ENCODE data around the gene TAOK3.
"Not testable (repeated sequence)": the region's sequence is repeated elsewhere in the genome, so short reads cannot be mapped to it uniquely, and the experiment has no call there.

DNA sequence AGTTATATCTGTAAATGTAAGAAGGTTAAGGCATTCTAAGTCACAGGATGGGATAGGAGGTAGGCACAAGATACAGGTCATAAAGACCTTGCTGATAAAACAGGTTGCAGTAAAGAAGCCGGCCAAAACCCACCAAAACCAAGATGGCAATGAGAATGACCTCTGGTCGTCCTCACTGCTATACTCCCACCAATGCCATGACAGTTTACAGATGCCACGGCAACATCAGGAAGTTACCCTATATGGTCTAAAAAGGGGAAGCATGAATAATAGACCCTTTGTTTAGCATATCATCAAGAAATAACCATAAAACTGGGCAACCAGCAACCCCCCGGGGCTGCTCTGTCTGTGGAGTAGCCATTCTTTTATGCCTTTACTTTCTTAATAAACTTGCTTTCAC lies 64.7 kb downstream of the TAOK3 start:
- TF ChIP-seq, protein P1, sequence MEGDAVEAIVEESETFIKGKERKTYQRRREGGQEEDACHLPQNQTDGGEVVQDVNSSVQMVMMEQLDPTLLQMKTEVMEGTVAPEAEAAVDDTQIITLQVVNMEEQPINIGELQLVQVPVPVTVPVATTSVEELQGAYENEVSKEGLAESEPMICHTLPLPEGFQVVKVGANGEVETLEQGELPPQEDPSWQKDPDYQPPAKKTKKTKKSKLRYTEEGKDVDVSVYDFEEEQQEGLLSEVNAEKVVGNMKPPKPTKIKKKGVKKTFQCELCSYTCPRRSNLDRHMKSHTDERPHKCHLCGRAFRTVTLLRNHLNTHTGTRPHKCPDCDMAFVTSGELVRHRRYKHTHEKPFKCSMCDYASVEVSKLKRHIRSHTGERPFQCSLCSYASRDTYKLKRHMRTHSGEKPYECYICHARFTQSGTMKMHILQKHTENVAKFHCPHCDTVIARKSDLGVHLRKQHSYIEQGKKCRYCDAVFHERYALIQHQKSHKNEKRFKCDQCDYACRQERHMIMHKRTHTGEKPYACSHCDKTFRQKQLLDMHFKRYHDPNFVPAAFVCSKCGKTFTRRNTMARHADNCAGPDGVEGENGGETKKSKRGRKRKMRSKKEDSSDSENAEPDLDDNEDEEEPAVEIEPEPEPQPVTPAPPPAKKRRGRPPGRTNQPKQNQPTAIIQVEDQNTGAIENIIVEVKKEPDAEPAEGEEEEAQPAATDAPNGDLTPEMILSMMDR (IDR thresholded peaks at IDR 0.05; ENCODE audit: low read depth, low read length) = not testable (repeated sequence)
- TF ChIP-seq, protein P2, sequence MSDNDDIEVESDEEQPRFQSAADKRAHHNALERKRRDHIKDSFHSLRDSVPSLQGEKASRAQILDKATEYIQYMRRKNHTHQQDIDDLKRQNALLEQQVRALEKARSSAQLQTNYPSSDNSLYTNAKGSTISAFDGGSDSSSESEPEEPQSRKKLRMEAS (IDR thresholded peaks at IDR 0.05; ENCODE audit: low read depth, low read length) = not testable (repeated sequence)
- not testable (repeated sequence) for TF ChIP-seq MYC (IDR thresholded peaks at IDR 0.05; ENCODE audit: low read depth, low read length)
